ENCODE results near the gene GORASP2. TPM values are rescaled to one million over a fixed set of nuclear protein-coding genes. Genes with fewer than 3 reads are reported as not detected.
A peak's percentile ranks its signal among the peaks of the same experiment; 100 is the strongest.

Gene GORASP2
- total RNA-seq, 1 experiment from 2014 or later, result 87.9 TPM

GRCh38 chr2:170973492-170974303 lies 44.6 kb downstream of the GORASP2 start (continued):
- TF ChIP-seq SP1 (IDR thresholded peaks at IDR 0.05; ENCODE audit: low read depth) (no peak), CBX3 (IDR thresholded peaks at IDR 0.05; ENCODE audit: low read depth) (peak; percentile 45; the same call in 1 of the 2 replicates)

- Histone ChIP-seq H2AFZ (ENCODE audit: low read depth, low read length, poor library complexity, severe bottlenecking) (no peak overlapping the region), H3K79me2 (ENCODE audit: insufficient read depth, low read length) (no peaks in the 10 kb centered on the region), H3K9ac (ENCODE audit: low read length) (no peak overlapping the region), H3K9me3 (ENCODE audit: control insufficient read depth in 1 of 2, insufficient read depth in 1 of 2, low read depth in 1 of 2, low read length in 2 of 2) (no peaks in the 10 kb centered on the region), H3K27me3 (ENCODE audit: insufficient read depth, low read length) (no peaks in the 10 kb centered on the region), H4K20me1 (ENCODE audit: insufficient read depth) (no peaks in the 10 kb centered on the region), H3K9me2 (ENCODE audit: insufficient read depth) (no peaks in the 10 kb centered on the region), H3K4me1 (ENCODE audit: control insufficient read depth in 1 of 2, insufficient read depth in 2 of 2, low read length in 2 of 2) (peaks cover 12 to 19% of the 10 kb centered on the region in 2 experiments; a peak in 3 of 4 replicates), H3K36me3 (ENCODE audit: control insufficient read depth in 1 of 2, insufficient read depth in 2 of 2, low read length in 2 of 2) (no peaks in the 10 kb centered on the region), H3K4me3 (replicated peaks in 1 of 2; ENCODE audit: low read depth in 1 of 2, low read length in 2 of 2) (no peak overlapping the region), H3K4me2 (ENCODE audit: low read length) (peak overlapping the region; percentile 95), H3K27ac (ENCODE audit: low read depth, low read length) (no peak overlapping the region)
- ATAC-seq, result no peak
- no peak for DNase-seq (ENCODE audit: low read depth, low spot score)
- ChIA-PET RAD21 (ENCODE audit: low non-redundant PET in 1 of 2, low total read pairs in 2 of 2, uncharacterized antibody in 2 of 2, unreplicated experiment in 2 of 2) (no interaction called here), CTCF (interaction anchor here (1.1 to 3.5 kb wide), 2 partner anchors 8 to 442 kb away, joined by 3 to 30 read pairs; no protein-coding TSS in a partner anchor), POLR2A (no interaction called here)
- no TSS peak for BruUV-seq (replicated peaks)
- no peak for TF ChIP-seq POLR2AphosphoS5 (IDR thresholded peaks at IDR 0.05; ENCODE audit: low read depth, low read length)
- TF ChIP-seq ZNF274 (IDR thresholded peaks at IDR 0.05; ENCODE audit: low read depth, low read length), result no peak
- TF ChIP-seq SP1 (IDR thresholded peaks at IDR 0.05; ENCODE audit: low read depth), result no peak
- TF ChIP-seq ZBTB33 (IDR thresholded peaks at IDR 0.05; ENCODE audit: extremely low read depth, insufficient replicate concordance, low read length), result no peak
- no peak for TF ChIP-seq POLR2A (IDR thresholded peaks at IDR 0.05; ENCODE audit: borderline replicate concordance, extremely low read depth, insufficient read depth, insufficient read length)
- TF ChIP-seq REST (IDR thresholded peaks at IDR 0.05; ENCODE audit: low read depth), result no peak
- no peak for TF ChIP-seq EZH2phosphoT487 (IDR thresholded peaks at IDR 0.05; ENCODE audit: borderline replicate concordance)
- TF ChIP-seq TCF7L2 (IDR thresholded peaks at IDR 0.05; ENCODE audit: borderline replicate concordance, extremely low read depth, insufficient read depth, insufficient read length), result no peak
- no peak for TF ChIP-seq SRF (IDR thresholded peaks at IDR 0.05; ENCODE audit: low read depth)
- TF ChIP-seq RAD21 (IDR thresholded peaks at IDR 0.05; ENCODE audit: low read depth), result no peak
- no peak for TF ChIP-seq ZFX (IDR thresholded peaks at IDR 0.05)
- intact Hi-C loops (cut with micrococcal nuclease), result no loop called here
Observed at GRCh38 chr2:170974304-170974993, 45.4 kb downstream of the GORASP2 start.
